Thyroid gland (tissue), 4 donors: ENCODE data around the gene MRPL10.

Experiments used
- POLR2A ChIP-seq, 2 donors: fragments of 450-650 bp; IDR thresholded peaks; one replicate each; pipeline ENCODE4 v1.6.1; 2017; ENCODE audit warnings: antibody characterized with exemption in 2 of 2, mild to moderate bottlenecking in 2 of 2, moderate library complexity in 1 of 2
- TF ChIP-seq, protein P1 (sequence below), 6 experiments: fragments of 200-600 bp in 3 of 6; fragments of 450-650 bp in 3 of 6; sonication (generic) in 3 of 6; IDR thresholded peaks; one replicate each; pipeline ENCODE4 v1.5.1; 2016 to 2019; ENCODE audit warnings: antibody characterized with exemption in 6 of 6, mild to moderate bottlenecking in 2 of 6, inconsistent platforms in 1 of 6, moderate library complexity in 1 of 6

DNA sequence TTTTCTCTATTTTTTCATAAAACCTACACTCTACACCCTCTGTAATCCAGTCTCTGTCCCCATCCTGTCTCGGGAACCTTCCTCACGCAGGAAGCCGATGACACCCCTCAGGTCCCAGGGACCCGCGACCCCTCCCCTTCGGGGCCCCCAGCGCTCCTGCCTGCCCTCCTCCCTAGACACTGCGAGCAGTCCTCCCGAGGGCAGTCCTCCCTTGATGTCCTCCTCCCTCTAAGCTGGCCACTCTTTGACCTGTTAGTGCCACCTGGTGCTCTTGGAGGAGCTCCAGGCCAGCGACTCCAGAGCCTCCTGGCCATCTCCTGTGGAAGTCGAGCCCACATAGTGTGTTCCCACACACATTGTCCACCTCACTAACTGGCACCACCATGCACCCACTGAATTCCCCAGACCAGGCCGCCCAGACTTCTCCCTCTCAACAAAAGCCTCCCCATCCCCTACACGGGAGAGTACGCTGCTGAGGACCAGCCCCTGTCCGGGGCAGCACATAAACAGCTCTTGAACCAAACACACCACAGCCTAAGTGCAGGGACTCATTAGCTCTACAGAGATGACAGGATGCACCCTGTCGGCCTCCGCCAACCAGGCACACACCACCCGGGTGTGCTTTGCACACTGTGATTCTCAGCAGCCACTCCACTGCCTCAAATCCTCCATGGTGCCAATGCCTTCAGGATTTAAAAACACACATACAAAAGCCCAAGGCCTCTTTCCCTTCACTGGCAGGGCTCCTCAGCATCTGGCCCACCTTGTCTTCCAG is 19.0 kb downstream of the MRPL10 start:
- TF ChIP-seq, protein P1, sequence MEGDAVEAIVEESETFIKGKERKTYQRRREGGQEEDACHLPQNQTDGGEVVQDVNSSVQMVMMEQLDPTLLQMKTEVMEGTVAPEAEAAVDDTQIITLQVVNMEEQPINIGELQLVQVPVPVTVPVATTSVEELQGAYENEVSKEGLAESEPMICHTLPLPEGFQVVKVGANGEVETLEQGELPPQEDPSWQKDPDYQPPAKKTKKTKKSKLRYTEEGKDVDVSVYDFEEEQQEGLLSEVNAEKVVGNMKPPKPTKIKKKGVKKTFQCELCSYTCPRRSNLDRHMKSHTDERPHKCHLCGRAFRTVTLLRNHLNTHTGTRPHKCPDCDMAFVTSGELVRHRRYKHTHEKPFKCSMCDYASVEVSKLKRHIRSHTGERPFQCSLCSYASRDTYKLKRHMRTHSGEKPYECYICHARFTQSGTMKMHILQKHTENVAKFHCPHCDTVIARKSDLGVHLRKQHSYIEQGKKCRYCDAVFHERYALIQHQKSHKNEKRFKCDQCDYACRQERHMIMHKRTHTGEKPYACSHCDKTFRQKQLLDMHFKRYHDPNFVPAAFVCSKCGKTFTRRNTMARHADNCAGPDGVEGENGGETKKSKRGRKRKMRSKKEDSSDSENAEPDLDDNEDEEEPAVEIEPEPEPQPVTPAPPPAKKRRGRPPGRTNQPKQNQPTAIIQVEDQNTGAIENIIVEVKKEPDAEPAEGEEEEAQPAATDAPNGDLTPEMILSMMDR (IDR thresholded peaks at IDR 0.05), result no peak
- no peak for TF ChIP-seq POLR2A (IDR thresholded peaks at IDR 0.05)
